CD4-positive, alpha-beta T cell treated with Interleukin-10 for 1 hour (primary cell): ENCODE results near the gene FBXL17.

Experiments
- DNase-seq: peaks from one replicate; pipeline ENCODE4 v3.0.0-alpha.2; 2020

FBXL17 gene

DNA sequence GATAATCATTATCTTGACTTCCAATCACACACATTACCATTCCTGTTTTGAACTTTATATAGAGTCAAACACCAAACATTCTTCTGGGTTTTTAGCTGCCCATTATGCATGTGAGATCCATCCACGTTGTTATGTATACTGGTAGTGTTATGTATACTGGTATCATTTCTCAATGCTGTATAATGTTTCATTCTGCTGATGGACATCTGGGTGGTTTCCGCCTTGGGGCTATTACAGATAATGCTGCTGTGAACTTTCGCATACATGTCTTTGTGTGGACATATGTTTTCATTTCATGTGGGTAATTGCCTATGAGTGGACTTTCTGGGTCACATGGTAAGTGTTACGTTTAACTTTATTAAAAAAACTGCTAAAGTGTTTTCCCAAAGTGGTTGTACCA lies 493.4 kb downstream of the FBXL17 start:
- no peak for DNase-seq

DNA sequence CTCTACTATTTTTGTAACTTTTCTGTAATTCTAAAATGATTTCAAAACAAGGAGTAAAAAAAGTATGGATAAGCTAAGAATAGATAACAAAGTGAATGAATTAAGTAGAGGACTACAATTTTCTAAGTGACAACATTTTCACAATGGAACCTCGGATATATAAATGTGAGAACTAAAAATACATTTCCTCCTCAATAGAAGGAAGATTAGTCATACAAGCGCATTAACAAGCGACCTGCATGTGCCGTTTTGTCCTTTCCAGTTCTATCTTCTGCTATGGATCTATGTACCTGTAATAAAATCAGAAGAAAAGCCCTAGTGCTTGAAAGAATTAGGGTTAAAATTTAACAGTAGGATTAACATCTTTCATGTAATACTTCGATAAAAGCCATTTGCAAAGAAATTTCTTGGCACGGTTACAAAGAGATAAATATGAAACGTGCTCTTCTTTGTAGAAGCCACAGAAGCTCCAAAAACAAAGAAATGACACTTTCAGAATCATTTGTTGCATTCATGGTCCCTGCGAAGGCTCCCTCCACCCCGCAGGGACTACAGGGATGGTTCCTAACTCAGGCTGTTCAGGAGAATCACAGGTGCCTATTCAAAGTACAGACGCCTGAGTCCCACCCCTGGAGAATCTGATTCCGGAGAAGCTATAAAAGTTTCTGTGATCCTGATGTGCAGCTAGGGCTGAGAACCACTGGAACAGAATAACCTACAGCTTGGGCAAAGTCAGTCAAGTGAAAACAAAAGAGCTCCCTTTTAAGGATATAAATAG lies 494.5 kb downstream of the FBXL17 start:
- DNase-seq = no peak

DNA sequence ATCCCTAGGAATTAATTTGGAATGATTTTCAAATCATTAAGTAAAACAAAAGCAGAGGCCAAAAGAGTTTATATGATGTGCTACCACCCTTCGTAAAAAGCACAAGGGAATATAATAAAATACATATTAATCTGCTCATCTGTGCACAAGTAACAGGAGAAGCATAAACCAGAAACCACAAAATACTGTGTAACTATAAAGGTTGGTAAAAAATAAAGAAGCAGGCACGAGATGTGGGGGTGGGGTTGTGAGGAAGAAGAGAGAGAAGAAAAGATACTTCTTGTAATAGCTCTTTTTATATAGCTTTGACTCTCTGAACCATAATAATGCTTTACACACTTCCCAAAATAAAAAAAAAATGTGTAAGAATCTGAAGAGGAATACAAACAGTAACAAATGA lies 496.3 kb downstream of the FBXL17 start:
- no peak for DNase-seq

DNA sequence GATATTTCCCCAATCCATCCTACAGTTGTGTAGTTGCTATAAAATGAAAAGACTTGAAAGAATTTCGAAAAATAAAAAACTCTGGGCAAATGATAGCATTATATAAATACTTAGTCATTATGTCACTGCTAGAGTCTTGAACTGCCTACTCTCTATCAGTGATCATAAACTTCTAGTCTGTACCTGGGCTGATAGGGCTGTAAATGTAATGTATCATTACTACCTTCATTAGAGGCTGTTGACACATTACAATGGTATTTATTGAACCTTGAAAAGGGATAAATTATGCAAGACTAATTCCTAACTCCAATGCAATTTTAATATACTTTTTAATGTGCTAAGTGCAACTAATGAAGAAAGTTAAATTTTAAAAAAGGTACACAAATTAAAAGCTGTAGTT lies 497.0 kb downstream of the FBXL17 start:
- DNase-seq = no peak

DNA sequence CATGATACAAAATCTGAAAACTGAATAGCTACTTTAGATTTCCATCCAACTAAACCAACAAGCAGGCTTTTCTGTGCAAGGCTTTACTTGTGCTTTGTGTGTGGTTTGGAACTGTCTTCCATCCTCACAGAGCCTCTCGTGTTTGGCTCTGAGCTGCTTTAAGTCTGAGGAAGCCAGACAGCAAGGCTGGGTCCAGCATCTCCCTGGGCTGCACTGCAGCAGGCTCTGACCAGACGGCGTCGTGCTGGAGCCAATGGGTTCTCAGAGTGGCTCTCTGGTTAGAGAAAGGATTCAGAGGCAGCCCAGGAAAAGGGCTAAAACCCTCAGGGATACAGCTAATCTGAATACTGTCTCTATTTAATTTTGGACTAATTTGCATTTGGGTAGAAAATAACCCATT lies 503.2 kb downstream of the FBXL17 start:
- no peak for DNase-seq

DNA sequence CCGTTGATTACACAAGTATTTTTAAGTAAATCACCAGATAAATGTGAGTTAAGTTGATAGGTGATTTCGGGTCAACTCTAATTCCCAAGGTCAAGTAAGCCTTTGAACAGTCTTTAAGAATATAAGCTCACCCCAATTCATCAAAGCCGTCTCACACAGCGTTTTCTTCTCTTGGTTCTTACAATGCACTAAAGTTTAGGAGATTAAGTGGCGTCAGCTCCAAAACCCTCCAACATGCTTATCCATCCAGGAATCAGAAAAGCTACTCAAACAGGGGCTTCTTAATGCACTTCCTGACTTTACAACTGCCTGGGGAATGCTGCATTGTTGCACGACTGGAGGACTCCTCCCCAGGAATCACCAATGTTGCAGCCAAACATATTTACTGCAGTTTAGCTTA lies 505.0 kb downstream of the FBXL17 start:
- no peak for DNase-seq

DNA sequence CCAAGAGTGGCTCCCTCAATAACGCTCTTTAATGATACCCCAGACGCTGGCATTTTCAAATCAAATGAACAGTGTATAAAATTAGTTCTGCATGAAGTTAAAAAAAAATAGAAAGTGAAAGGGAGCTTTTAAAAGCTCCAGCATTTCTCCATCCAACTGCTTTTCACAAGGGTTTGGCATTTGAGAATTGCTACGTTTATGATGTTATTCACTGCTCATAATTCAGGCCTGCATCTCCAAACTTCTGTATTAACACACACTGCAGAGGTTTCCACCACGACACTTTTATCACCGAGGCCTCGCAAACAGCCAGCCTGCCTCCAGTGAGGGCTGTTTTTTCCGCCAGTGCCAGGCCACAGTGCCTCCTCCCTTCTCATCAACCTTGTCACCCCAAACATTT lies 505.6 kb downstream of the FBXL17 start:
- no peak for DNase-seq

DNA sequence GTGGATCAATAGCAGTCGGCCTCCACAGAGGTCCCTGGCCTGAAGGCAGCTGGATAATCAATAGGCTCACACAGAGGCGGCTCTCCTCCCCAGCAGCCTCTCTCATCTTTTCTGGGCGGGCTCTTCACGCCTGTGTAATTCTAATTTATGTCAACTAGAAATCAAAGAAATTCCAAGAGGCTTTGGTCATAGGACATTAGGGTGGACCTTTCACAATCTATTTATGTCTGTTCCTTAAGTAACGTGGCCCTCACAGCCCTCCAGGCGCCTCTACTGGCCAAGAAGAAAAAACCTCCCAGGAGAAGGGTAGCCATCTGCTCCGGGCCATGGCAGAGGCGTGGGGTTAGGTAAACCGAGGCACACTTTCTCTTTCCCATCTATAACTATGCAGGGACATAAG lies 506.1 kb downstream of the FBXL17 start:
- DNase-seq = no peak

DNA sequence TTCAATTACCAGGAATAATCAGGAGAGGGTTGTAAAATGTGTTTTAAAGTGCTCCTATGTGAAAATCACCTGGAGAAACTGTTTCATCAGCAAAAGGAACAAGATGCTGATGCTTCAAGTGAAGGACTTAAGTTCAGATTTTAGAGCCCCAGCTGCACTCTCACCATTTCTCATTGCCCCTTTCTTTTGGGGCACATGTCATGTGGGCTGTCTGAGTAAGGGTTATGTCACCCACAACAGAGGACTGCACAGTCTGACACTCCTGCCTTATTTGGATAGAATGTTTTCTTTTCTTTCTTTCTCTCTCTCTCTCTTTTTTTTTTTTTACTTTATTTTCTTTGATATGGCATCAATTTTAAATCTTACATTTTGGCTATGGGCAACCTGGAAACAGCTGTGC lies 507.1 kb downstream of the FBXL17 start:
- no peak for DNase-seq

DNA sequence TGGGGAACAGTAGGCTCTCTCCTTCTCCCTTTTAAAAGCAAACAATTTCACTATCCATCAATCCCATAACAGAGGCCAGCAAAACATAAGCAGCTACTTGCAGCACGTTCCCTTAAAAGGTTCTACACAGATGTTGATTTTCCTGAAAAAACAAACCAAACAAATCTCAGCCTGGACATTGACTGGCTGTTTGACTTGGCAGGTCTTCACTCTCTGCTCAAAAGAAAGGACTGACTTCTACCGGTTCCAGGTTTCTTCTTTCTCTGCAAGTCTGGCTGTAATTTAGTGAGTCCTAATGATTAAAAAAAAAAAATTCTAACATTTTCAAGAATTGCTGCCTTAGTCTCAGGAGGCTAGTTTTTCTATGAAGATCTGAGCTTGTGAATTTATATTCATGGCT lies 508.0 kb downstream of the FBXL17 start:
- no peak for DNase-seq

DNA sequence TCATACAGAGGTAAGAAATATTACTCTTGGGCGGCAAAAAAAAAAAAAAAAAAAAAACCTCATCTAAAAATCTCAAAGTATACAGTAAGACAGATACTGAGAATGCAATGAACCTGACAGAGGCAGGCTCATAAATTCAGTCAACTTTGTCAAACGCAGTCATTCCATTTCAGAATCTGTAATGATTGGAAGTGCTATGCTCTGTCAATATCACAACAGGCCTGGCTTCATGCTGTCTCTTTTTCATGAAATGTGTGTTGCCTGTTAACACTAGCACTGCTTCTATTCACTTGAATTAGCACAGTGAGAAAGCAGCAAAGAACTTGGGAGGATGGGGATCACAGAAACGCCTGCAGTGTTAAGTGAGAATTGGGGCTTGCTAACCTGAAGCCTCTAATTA lies 510.9 kb downstream of the FBXL17 start:
- DNase-seq = no peak

DNA sequence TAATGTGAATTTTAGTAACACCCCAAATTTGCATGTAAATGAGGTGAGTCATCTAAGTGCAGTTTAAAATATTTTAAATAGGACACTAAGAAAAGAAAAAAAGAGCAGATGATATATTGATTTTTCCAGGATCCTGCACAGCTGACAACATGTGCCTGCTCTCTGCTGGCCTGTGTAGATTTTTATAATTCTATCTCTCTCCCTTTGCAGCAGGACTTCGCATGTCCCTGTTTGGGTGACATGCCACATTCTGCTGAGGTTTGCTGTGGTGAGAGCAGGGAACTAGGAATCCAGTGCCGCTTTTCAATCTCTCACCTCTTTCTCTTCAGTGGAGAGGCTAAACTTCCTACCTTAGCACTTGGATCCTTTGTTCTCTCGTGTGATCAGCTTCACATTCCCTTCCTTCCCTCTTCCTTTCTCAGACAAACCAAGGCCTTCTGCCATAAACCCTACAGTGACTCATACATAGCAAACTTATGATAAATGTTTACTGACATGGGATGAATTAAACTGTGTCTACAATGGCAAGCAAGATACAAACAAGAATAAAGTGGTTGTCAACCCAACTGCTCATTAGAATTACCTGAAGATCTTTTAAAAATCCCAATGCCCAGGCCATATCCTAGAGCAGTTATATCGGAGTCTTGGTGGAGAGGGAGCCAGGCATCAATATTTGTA lies 512.3 kb downstream of the FBXL17 start:
- DNase-seq = no peak

DNA sequence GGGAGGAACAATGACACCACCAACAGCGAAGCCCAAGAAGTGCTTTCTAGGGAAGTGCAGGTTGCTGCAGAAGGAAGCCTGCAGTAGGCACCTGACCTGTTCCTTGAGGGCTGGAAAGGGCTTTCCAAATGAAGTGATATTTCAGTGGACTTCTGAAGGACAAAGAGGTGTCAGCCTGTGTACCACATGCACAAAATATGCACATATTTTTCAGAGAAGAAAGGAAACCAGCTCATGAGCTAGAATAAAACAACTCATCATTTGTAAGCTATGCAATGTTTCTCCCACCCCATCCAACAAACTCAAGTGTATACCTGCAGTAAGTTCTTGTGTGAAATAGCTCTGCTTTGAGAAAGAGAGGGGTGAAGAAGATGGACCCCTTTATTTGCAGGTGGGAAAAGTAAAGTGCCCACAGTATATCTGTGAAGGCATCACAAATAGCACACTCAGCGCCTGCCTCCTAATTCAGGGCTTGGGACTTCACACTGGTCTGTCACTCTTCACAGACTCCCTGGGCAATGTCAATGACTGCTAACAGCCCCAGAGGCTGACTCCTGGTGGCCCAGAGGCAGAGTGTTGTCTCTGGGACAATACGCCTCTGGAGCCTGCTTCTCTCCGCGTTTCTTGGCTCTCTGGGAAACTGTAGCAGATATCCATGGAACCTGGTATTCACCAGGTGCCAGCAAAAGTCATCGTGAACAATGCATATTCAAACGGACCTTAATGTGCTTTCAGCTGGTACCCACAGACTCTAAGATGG lies 513.1 kb downstream of the FBXL17 start:
- no peak for DNase-seq

DNA sequence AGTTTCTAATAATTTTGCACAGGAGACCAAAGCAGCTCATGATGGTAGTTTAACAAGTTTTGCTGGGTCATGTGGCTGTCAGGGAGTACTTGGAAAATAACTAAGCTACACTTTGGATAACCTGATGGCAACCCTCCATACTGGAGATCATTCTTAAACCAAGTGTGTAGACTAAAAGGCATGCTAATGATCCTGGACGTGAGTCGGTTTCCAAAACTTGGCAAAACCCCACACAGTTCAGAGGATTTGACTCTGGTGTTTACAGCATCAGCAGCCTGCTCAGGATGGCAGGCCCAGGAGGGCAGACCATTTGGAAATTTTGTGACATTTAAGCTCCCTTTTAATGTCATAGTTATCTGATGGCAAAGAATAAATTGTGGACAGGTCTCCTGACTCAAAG lies 514.6 kb downstream of the FBXL17 start:
- DNase-seq = no peak

DNA sequence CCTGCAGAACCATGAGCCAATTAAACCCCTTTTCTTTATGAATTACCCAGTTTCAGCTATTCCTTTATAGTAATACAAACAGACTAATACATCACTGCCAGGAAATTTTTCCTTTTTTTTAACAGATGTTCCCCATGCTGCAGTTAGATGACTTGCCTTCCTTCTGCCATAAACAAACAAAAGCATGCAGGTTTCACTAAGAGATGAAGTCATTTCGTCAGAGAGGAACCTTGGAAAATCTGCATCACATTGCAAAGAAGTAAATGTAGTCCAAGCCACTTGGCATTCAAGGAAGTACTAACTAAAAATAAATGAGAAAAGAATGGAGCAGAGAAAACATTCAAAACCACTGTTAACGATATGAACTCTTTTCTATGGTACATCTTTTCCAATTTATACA lies 517.1 kb downstream of the FBXL17 start:
- no peak for DNase-seq

DNA sequence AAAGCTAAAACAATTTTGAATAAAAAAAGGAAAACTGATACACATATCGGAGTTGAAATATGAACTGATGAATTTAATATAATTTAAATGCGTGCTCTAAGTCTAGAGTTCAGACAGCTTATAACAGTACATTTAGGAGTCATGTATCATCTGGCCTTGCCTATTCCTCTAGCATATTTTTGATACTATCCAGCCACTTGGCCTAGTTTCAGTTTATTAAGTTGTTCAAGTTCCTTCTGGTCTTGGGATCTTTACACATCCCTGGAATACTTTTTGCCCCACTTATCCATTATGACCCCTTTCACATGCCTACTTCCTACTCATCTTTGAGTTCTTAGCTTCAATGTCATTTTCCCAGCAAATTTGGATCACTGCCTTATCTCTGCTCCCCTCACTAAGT lies 518.8 kb downstream of the FBXL17 start:
- no peak for DNase-seq

DNA sequence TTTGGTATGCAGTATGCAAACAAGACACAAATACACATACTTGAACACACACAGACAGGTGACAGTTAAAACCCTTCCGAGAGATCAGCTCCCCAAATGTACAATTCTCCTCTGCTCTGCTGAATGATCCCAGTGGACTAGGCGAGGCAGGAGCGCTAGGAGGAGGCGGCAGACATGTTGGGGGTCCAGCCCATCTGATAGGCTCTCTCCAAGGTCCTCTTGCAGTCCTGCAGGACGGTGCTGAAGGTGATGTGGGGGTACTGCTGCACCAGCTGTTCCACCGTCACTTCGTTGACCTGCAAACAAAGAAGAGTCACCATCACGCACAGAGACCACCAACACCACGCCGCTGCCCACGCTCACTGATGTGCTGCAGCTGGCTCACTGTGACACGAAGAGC lies 520.3 kb downstream of the FBXL17 start:
- DNase-seq = no peak

DNA sequence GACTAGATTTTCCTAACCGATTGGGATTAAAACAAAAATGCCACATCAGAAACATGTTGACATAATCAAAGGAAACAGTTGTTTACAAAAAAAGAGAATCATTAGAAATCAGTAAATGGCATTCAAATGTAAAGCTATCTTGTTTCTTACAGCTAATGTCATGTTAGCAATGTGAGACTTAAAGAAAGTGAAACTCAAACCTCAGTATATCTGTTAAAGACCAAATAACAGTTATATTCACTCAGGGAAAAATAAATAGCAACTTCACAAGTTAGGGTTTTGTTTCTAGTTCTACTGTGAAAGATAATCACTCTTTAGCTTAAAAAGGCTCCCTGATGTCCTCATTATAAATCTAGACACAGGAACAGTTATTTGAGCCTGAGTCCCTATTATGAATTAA lies 521.9 kb downstream of the FBXL17 start:
- DNase-seq = no peak

DNA sequence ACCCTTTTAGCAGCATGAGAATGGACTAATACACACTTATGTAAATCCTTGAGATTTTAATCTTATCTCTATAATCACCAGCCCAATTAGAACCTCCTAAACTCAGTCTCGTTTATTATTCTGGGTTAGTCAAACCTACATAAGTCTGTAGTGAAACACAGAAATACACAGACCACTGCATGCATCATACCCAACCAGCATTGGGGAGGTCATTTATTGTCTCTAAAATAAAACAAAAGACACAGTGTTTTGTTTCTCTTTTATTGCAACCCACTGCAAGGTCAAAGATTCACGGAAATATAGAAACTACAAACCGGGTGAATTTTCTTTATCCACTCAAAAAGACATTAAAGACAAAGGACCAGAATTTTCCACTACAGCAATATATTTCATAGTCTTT lies 523.1 kb downstream of the FBXL17 start:
- no peak for DNase-seq

DNA sequence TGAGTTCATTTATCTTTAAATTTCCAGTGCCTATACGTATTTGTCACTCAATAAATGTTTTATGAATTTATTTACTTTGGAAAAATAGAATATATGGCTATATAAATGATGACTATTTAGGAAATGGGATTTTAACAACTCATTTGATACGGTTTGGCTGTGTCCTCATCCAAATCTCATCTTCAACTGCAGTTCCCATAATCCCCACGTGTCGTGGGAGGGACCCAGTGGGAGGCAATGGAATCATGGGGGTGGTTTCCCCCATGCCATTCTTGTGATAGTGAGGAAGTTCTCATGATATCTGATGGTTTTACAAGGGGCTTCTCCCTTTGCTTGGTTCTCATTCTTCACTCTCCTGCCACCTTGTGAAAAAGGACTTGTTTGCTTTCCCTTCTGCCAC lies 523.6 kb downstream of the FBXL17 start:
- DNase-seq = no peak

DNA sequence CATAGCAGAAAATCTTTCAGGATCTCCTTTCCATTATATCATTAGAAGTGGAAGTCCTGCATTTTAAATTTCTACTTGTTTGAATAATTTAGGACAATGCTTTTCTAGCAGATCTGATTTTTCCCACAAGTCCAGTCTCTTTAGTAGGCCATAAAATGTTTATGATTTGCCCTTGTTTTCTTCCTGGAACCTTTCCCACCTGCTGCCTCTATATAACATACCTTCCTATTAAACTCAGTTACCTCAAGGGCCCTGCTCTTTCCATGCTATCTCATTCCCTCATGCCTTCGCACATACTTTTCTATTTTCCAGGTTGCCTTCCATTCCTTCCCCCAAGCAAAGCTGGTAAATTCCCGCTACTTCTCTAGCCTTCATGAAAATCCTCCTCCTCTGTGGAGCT lies 524.1 kb downstream of the FBXL17 start:
- no peak for DNase-seq

DNA sequence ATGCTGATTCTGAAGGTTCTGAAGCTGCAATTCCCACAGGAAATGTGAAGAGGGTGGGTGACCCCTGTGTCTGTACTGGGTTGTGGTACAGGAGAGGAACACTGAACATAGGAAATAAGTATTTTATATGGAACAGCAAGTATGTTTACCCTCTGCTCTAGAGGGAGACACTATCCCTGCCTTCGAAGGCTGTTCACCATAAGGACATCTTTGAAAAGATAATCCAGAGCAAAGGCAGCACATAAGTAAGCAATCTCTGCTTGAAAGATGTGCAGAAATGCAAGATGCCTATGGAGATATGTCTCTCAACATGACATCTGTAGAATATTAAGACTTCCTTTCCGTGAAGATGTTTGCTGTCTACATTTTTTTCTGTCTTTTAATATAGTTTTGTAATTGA lies 526.7 kb downstream of the FBXL17 start:
- DNase-seq = no peak

DNA sequence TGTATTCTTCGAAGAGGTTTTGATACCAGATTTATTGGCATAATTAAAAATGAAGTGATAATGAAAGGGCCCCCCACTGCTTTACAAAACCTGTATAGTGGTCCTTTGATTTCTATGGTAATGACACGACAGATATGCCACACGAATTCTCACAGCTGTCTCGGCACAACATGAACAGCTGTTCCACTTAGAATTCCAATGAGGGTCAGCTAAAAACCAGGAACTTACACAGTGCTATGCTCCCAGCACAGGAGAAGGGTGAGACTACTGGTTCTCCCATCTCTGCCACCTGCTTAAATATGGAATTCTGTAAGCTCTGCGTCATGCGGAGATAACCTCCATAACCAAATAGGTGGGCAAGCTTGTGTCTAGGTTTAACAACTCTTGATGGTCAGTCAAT lies 528.2 kb downstream of the FBXL17 start:
- no peak for DNase-seq

DNA sequence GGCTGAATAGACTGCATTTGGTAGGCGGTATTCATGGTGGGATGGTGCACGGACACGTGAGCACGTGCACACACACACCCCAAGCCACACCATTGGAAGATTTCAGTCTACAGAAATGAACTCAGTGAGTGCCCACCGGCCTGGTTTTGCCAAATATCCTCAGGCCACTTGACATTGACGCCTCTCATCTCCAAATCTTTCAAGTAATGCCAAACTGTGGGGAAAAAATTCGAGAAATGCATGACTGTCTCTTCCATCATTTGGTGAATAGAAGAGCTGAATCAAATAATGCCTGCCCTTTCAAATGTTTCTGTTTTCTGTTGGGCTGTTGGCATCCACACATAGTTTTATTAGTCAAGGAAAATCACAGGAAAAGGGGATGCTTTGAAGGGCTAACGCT lies 528.9 kb downstream of the FBXL17 start:
- DNase-seq = no peak
